ENCODE measurements around the gene TMEM81. TPM values are rescaled to one million over a fixed set of nuclear protein-coding genes. Genes with fewer than 3 reads are reported as not detected.
A peak's percentile ranks its signal among the peaks of the same experiment; 100 is the strongest.

The TMEM81 gene
- total RNA-seq, 4 donors from 2014 or later = 0.44 to 3.6 (median 2.3) TPM; not detected in 1

- TF ChIP-seq CTCF (IDR thresholded peaks at IDR 0.05) (no peak), POLR2A (IDR thresholded peaks at IDR 0.05) (no peak), EP300 (IDR thresholded peaks at IDR 0.05) (no peak)
- 31 to 41% methylated on average over 2 to 4 of the region's 4 CpGs for WGBS, 2 donors
- H3K27me3 ChIP-seq = peaks cover 0 to 42% of the 10 kb centered on the region in 2 donors
Measured at GRCh38 chr1:205046870-205047269, 37.4 kb downstream of the TMEM81 start.

GRCh38 chr1:205045146-205045545 is 39.1 kb downstream of the TMEM81 start:
- Histone ChIP-seq H3K27me3 (peaks cover 0 to 42% of the 10 kb centered on the region in 2 donors), H3K36me3 (no peaks in the 10 kb centered on the region), H3K27ac (no peak overlapping the region), H3K4me3 (no peak overlapping the region), H3K4me1 (peaks cover 0 to 31% (median 2%) of the 10 kb centered on the region in 4 donors), H3K9me3 (no peaks in the 10 kb centered on the region)
- TF ChIP-seq POLR2A (IDR thresholded peaks at IDR 0.05) (no peak), EP300 (IDR thresholded peaks at IDR 0.05) (no peak), CTCF (IDR thresholded peaks at IDR 0.05) (no peak)
- 50 to 52% methylated on average over 11 of the region's 11 CpGs for WGBS, 2 donors
- DNase-seq (ENCODE audit: low spot score in 2 of 2) = no peak

More at GRCh38 chr1:205046870-205047269, 37.4 kb downstream of the TMEM81 start:
- Histone ChIP-seq H3K9me3 (no peaks in the 10 kb centered on the region), H3K4me3 (no peak overlapping the region), H3K27ac (peak overlapping the region in 1 of 4 donors; percentile 13), H3K36me3 (no peaks in the 10 kb centered on the region), H3K4me1 (peaks cover 0 to 31% (median 2%) of the 10 kb centered on the region in 4 donors)
- no peak for DNase-seq (ENCODE audit: low spot score in 2 of 2)

- DNase-seq (ENCODE audit: low spot score in 2 of 2) = no peak
- peaks cover 0 to 31% (median 2%) of the 10 kb centered on the region in 4 donors for H3K4me1 ChIP-seq
- H3K4me3 ChIP-seq = no peak overlapping the region
- H3K36me3 ChIP-seq = no peaks in the 10 kb centered on the region
- 32 to 39% methylated on average over 5 of the region's 5 CpGs for WGBS, 2 donors
- TF ChIP-seq CTCF (IDR thresholded peaks at IDR 0.05) = no peak
- TF ChIP-seq POLR2A (IDR thresholded peaks at IDR 0.05) = no peak
- no peak for TF ChIP-seq EP300 (IDR thresholded peaks at IDR 0.05)
- no peak overlapping the region for H3K27ac ChIP-seq
- H3K27me3 ChIP-seq = peaks cover 0 to 42% of the 10 kb centered on the region in 2 donors
- no peaks in the 10 kb centered on the region for H3K9me3 ChIP-seq
Measured at GRCh38 chr1:205044741-205045140, 39.5 kb downstream of the TMEM81 start.

- WGBS, 2 donors = 21 to 24% methylated on average over 4 of the region's 4 CpGs
- peaks cover 0 to 31% (median 2%) of the 10 kb centered on the region in 4 donors for H3K4me1 ChIP-seq
- peak overlapping the region in 3 of 4 donors; percentile 19 to 45 (median 22) for H3K4me3 ChIP-seq
- H3K27me3 ChIP-seq = peaks cover 0 to 42% of the 10 kb centered on the region in 2 donors
- TF ChIP-seq CTCF (IDR thresholded peaks at IDR 0.05) = no peak
- TF ChIP-seq EP300 (IDR thresholded peaks at IDR 0.05) = no peak
- no peak for TF ChIP-seq POLR2A (IDR thresholded peaks at IDR 0.05)
- no peaks in the 10 kb centered on the region for H3K36me3 ChIP-seq
- no peak for DNase-seq (ENCODE audit: low spot score in 2 of 2)
- no peaks in the 10 kb centered on the region for H3K9me3 ChIP-seq
- H3K27ac ChIP-seq = peak overlapping the region in 1 of 4 donors; percentile 10
Measured at GRCh38 chr1:205043866-205044265, 40.4 kb downstream of the TMEM81 start.

- Histone ChIP-seq H3K9me3 (no peaks in the 10 kb centered on the region), H3K36me3 (no peaks in the 10 kb centered on the region), H3K4me1 (peaks cover 0 to 28% (median 2%) of the 10 kb centered on the region in 4 donors), H3K27me3 (peaks cover 0 to 42% of the 10 kb centered on the region in 2 donors), H3K27ac (peak within 1 kb of the TSS in 2 of 4 donors; percentile 59 to 62), H3K4me3 (peak within 1 kb of the TSS; percentile 10 to 45 (median 20))
- TF ChIP-seq POLR2A (IDR thresholded peaks at IDR 0.05) (no peak), EP300 (IDR thresholded peaks at IDR 0.05) (no peak), CTCF (IDR thresholded peaks at IDR 0.05) (no peak)
- WGBS, 2 donors = 2 to 17% methylated on average over 40 to 46 of the region's 53 CpGs
- DNase-seq (ENCODE audit: low spot score in 2 of 2) = no peak
Measured at GRCh38 chr1:205042911-205043806, 41.1 kb downstream of the TMEM81 start, which contains the start of gene CNTN2. CNTN2 (plus strand) TSS chr1:205043212; CDS start chr1:205053186, 9,974 bp downstream.
